ENCODE results near the gene AKR1E2.

AKR1E2 gene

GRCh38 chr10:4865945-4866661, 40.1 kb downstream of the AKR1E2 start:
- Histone ChIP-seq H3K9ac (ENCODE audit: low read depth, low read length) (no peak overlapping the region), H3K27ac (ENCODE audit: low read depth, low read length) (no peak overlapping the region), H3K4me1 (ENCODE audit: control insufficient read depth, insufficient read depth, low read length) (peaks cover 14% of the 10 kb centered on the region; the same call in 1 of the 2 replicates), H3K36me3 (ENCODE audit: control insufficient read depth, insufficient read depth, low read length) (no peaks in the 10 kb centered on the region), H3K27me3 (ENCODE audit: control insufficient read depth, insufficient read depth, low read length) (no peaks in the 10 kb centered on the region), H3K9me3 (ENCODE audit: control insufficient read depth, insufficient read depth, low read length) (no peaks in the 10 kb centered on the region), H3K4me3 (ENCODE audit: low read depth, low read length) (no peak overlapping the region)

- Histone ChIP-seq H3K4me3 (ENCODE audit: low read depth, low read length) (no peak overlapping the region), H3K9ac (ENCODE audit: low read depth, low read length) (no peak overlapping the region), H3K27me3 (ENCODE audit: control insufficient read depth, insufficient read depth, low read length) (no peaks in the 10 kb centered on the region), H3K27ac (ENCODE audit: low read depth, low read length) (no peak overlapping the region), H3K9me3 (ENCODE audit: control insufficient read depth, insufficient read depth, low read length) (no peaks in the 10 kb centered on the region), H3K36me3 (ENCODE audit: control insufficient read depth, insufficient read depth, low read length) (no peaks in the 10 kb centered on the region), H3K4me1 (ENCODE audit: control insufficient read depth, insufficient read depth, low read length) (peaks cover 17% of the 10 kb centered on the region; the same call in 1 of the 2 replicates)
Observed at GRCh38 chr10:4867109-4867519, 41.1 kb downstream of the AKR1E2 start.

GRCh38 chr10:4867520-4868356, 41.7 kb downstream of the AKR1E2 start:
- Histone ChIP-seq H3K36me3 (ENCODE audit: control insufficient read depth, insufficient read depth, low read length) (no peaks in the 10 kb centered on the region), H3K27me3 (ENCODE audit: control insufficient read depth, insufficient read depth, low read length) (no peaks in the 10 kb centered on the region), H3K9ac (ENCODE audit: low read depth, low read length) (no peak overlapping the region), H3K4me1 (ENCODE audit: control insufficient read depth, insufficient read depth, low read length) (peaks cover 17% of the 10 kb centered on the region; the same call in 1 of the 2 replicates), H3K9me3 (ENCODE audit: control insufficient read depth, insufficient read depth, low read length) (no peaks in the 10 kb centered on the region), H3K27ac (ENCODE audit: low read depth, low read length) (no peak overlapping the region), H3K4me3 (ENCODE audit: low read depth, low read length) (no peak overlapping the region)

- Histone ChIP-seq H3K27ac (ENCODE audit: low read depth, low read length) (no peak overlapping the region), H3K4me3 (ENCODE audit: low read depth, low read length) (no peak overlapping the region), H3K27me3 (ENCODE audit: control insufficient read depth, insufficient read depth, low read length) (no peaks in the 10 kb centered on the region)
Observed at GRCh38 chr10:4868357-4868657, 42.3 kb downstream of the AKR1E2 start.

GRCh38 chr10:4882704-4883078, 56.7 kb downstream of the AKR1E2 start:
- no peaks in the 10 kb centered on the region for H3K27me3 ChIP-seq (ENCODE audit: control insufficient read depth, insufficient read depth, low read length)
- no peaks in the 10 kb centered on the region for H3K9me3 ChIP-seq (ENCODE audit: control insufficient read depth, insufficient read depth, low read length)
- no peak overlapping the region for H3K9ac ChIP-seq (ENCODE audit: low read depth, low read length)
- no peak overlapping the region for H3K27ac ChIP-seq (ENCODE audit: low read depth, low read length)
- H3K4me3 ChIP-seq (ENCODE audit: low read depth, low read length): no peak overlapping the region
- H3K4me1 ChIP-seq (ENCODE audit: control insufficient read depth, insufficient read depth, low read length): no peaks in the 10 kb centered on the region
- H3K36me3 ChIP-seq (ENCODE audit: control insufficient read depth, insufficient read depth, low read length): no peaks in the 10 kb centered on the region

More at GRCh38 chr10:4868357-4868657, 42.3 kb downstream of the AKR1E2 start:
- Histone ChIP-seq H3K9me3 (ENCODE audit: control insufficient read depth, insufficient read depth, low read length) (no peaks in the 10 kb centered on the region), H3K9ac (ENCODE audit: low read depth, low read length) (no peak overlapping the region), H3K4me1 (ENCODE audit: control insufficient read depth, insufficient read depth, low read length) (peaks cover 17% of the 10 kb centered on the region; the same call in 1 of the 2 replicates), H3K36me3 (ENCODE audit: control insufficient read depth, insufficient read depth, low read length) (no peaks in the 10 kb centered on the region)

- Histone ChIP-seq H3K9me3 (ENCODE audit: control insufficient read depth, insufficient read depth, low read length) (no peaks in the 10 kb centered on the region), H3K9ac (ENCODE audit: low read depth, low read length) (no peak overlapping the region), H3K4me1 (ENCODE audit: control insufficient read depth, insufficient read depth, low read length) (no peaks in the 10 kb centered on the region), H3K4me3 (ENCODE audit: low read depth, low read length) (no peak overlapping the region), H3K27ac (ENCODE audit: low read depth, low read length) (no peak overlapping the region), H3K27me3 (ENCODE audit: control insufficient read depth, insufficient read depth, low read length) (no peaks in the 10 kb centered on the region), H3K36me3 (ENCODE audit: control insufficient read depth, insufficient read depth, low read length) (no peaks in the 10 kb centered on the region)
Observed at GRCh38 chr10:4883079-4883739, 57.2 kb downstream of the AKR1E2 start.

GRCh38 chr10:4885162-4885561, 59.2 kb downstream of the AKR1E2 start:
- no peaks in the 10 kb centered on the region for H3K27me3 ChIP-seq (ENCODE audit: control insufficient read depth, insufficient read depth, low read length)
- H3K4me1 ChIP-seq (ENCODE audit: control insufficient read depth, insufficient read depth, low read length): no peaks in the 10 kb centered on the region
- no peak overlapping the region for H3K4me3 ChIP-seq (ENCODE audit: low read depth, low read length)
- H3K9ac ChIP-seq (ENCODE audit: low read depth, low read length): no peak overlapping the region
- H3K9me3 ChIP-seq (ENCODE audit: control insufficient read depth, insufficient read depth, low read length): no peaks in the 10 kb centered on the region
- H3K36me3 ChIP-seq (ENCODE audit: control insufficient read depth, insufficient read depth, low read length): no peaks in the 10 kb centered on the region
- H3K27ac ChIP-seq (ENCODE audit: low read depth, low read length): no peak overlapping the region

GRCh38 chr10:4887501-4887900, 61.5 kb downstream of the AKR1E2 start:
- Histone ChIP-seq H3K9ac (ENCODE audit: low read depth, low read length) (no peak overlapping the region), H3K27ac (ENCODE audit: low read depth, low read length) (no peak overlapping the region)

GRCh38 chr10:4888236-4888635, 62.2 kb downstream of the AKR1E2 start:
- Histone ChIP-seq H3K27ac (ENCODE audit: low read depth, low read length) (no peak overlapping the region), H3K9ac (ENCODE audit: low read depth, low read length) (no peak overlapping the region), H3K4me3 (ENCODE audit: low read depth, low read length) (no peak overlapping the region), H3K4me1 (ENCODE audit: control insufficient read depth, insufficient read depth, low read length) (no peaks in the 10 kb centered on the region), H3K27me3 (ENCODE audit: control insufficient read depth, insufficient read depth, low read length) (no peaks in the 10 kb centered on the region), H3K9me3 (ENCODE audit: control insufficient read depth, insufficient read depth, low read length) (no peaks in the 10 kb centered on the region), H3K36me3 (ENCODE audit: control insufficient read depth, insufficient read depth, low read length) (no peaks in the 10 kb centered on the region)

More at GRCh38 chr10:4887501-4887900, 61.5 kb downstream of the AKR1E2 start:
- Histone ChIP-seq H3K4me3 (ENCODE audit: low read depth, low read length) (no peak overlapping the region), H3K36me3 (ENCODE audit: control insufficient read depth, insufficient read depth, low read length) (no peaks in the 10 kb centered on the region), H3K4me1 (ENCODE audit: control insufficient read depth, insufficient read depth, low read length) (no peaks in the 10 kb centered on the region), H3K27me3 (ENCODE audit: control insufficient read depth, insufficient read depth, low read length) (no peaks in the 10 kb centered on the region), H3K9me3 (ENCODE audit: control insufficient read depth, insufficient read depth, low read length) (no peaks in the 10 kb centered on the region)

- no peak overlapping the region for H3K9ac ChIP-seq (ENCODE audit: low read depth, low read length)
- H3K27me3 ChIP-seq (ENCODE audit: control insufficient read depth, insufficient read depth, low read length): no peaks in the 10 kb centered on the region
- H3K4me3 ChIP-seq (ENCODE audit: low read depth, low read length): no peak overlapping the region
- H3K4me1 ChIP-seq (ENCODE audit: control insufficient read depth, insufficient read depth, low read length): no peaks in the 10 kb centered on the region
- no peak overlapping the region for H3K27ac ChIP-seq (ENCODE audit: low read depth, low read length)
- no peaks in the 10 kb centered on the region for H3K36me3 ChIP-seq (ENCODE audit: control insufficient read depth, insufficient read depth, low read length)
- no peaks in the 10 kb centered on the region for H3K9me3 ChIP-seq (ENCODE audit: control insufficient read depth, insufficient read depth, low read length)
Observed at GRCh38 chr10:4889959-4890358, 64.0 kb downstream of the AKR1E2 start.

GRCh38 chr10:4892681-4893080, 66.7 kb downstream of the AKR1E2 start:
- Histone ChIP-seq H3K4me3 (ENCODE audit: low read depth, low read length) (no peak overlapping the region), H3K9me3 (ENCODE audit: control insufficient read depth, insufficient read depth, low read length) (no peaks in the 10 kb centered on the region), H3K4me1 (ENCODE audit: control insufficient read depth, insufficient read depth, low read length) (no peaks in the 10 kb centered on the region), H3K27ac (ENCODE audit: low read depth, low read length) (no peak overlapping the region), H3K9ac (ENCODE audit: low read depth, low read length) (no peak overlapping the region), H3K27me3 (ENCODE audit: control insufficient read depth, insufficient read depth, low read length) (no peaks in the 10 kb centered on the region), H3K36me3 (ENCODE audit: control insufficient read depth, insufficient read depth, low read length) (no peaks in the 10 kb centered on the region)

Data from HUES48 (cell line).